GM23248 (cell line): ENCODE data around the gene ZNF584. TPM values are rescaled to one million over a fixed set of nuclear protein-coding genes. Genes with fewer than 3 reads are reported as not detected.

Experiments used
- DNase-seq: peaks from one replicate; pipeline ENCODE4 v3.0.0-alpha.2; 2015
- H2AFZ ChIP-seq: fragments of 200-600 bp; sonication (generic); 2 replicates; pipeline ENCODE4 v1.6.1; 2016; ENCODE audit warnings: antibody characterized with exemption
- H3F3A ChIP-seq: fragments of 200-600 bp; sonication (generic); 2 replicates; pipeline ENCODE4 v1.6.1; 2016; ENCODE audit warnings: mild to moderate bottlenecking, antibody characterized with exemption, mixed run types; ENCODE audit not compliant: insufficient read depth
- H3K27ac ChIP-seq: fragments of 200-600 bp; sonication (generic); 2 replicates; pipeline ENCODE4 v1.5.1; 2016; ENCODE audit warnings: mild to moderate bottlenecking
- H3K27me3 ChIP-seq: fragments of 200-600 bp; sonication (generic); replicated peaks from 2 replicates; pipeline ENCODE4 v1.6.1; 2016; ENCODE audit warnings: mild to moderate bottlenecking; ENCODE audit not compliant: insufficient read depth
- H3K36me3 ChIP-seq: fragments of 200-600 bp; sonication (generic); 2 replicates; pipeline ENCODE4 v1.6.1; 2016; ENCODE audit warnings: low read depth, mild to moderate bottlenecking
- H3K4me1 ChIP-seq: fragments of 200-600 bp; sonication (generic); 2 replicates; pipeline ENCODE4 v1.6.1; 2016; ENCODE audit warnings: mild to moderate bottlenecking; ENCODE audit not compliant: insufficient read depth
- H3K4me2 ChIP-seq: fragments of 200-600 bp; sonication (generic); one replicate; pipeline ENCODE4 v1.6.1; 2016; ENCODE audit warnings: mild to moderate bottlenecking; ENCODE audit not compliant: unreplicated experiment
- H3K4me3 ChIP-seq: fragments of 200-600 bp; sonication (generic); 2 replicates; pipeline ENCODE4 v1.5.1; 2016; ENCODE audit warnings: mild to moderate bottlenecking
- H3K79me2 ChIP-seq: fragments of 200-600 bp; sonication (generic); 2 replicates; pipeline ENCODE4 v1.6.1; 2016; ENCODE audit warnings: mild to moderate bottlenecking; ENCODE audit not compliant: insufficient read depth
- H3K9ac ChIP-seq: fragments of 200-600 bp; sonication (generic); 2 replicates; pipeline ENCODE4 v1.6.1; 2016; ENCODE audit warnings: mild to moderate bottlenecking
- H3K9me2 ChIP-seq: fragments of 200-600 bp; sonication (generic); 2 replicates; pipeline ENCODE4 v1.6.1; 2016; ENCODE audit warnings: mixed run types, mild to moderate bottlenecking, moderate library complexity; ENCODE audit not compliant: insufficient read depth
- H3K9me3 ChIP-seq: fragments of 200-600 bp; sonication (generic); one replicate; pipeline ENCODE4 v1.6.1; 2017; ENCODE audit warnings: low read depth
- H4K20me1 ChIP-seq: fragments of 200-600 bp; sonication (generic); 2 replicates; pipeline ENCODE4 v1.6.0; 2016; ENCODE audit not compliant: insufficient read depth
- EZH2 ChIP-seq: fragments of 200-600 bp; sonication (generic); IDR thresholded peaks from 2 replicates; pipeline ENCODE4 v1.6.1; 2018; ENCODE audit warnings: antibody characterized with exemption, mild to moderate bottlenecking; ENCODE audit not compliant: insufficient read depth, poor library complexity, severe bottlenecking
- EZH2phosphoT487 ChIP-seq: fragments of 200-600 bp; sonication (generic); IDR thresholded peaks from 2 replicates; pipeline ENCODE4 v1.6.1; 2018; ENCODE audit warnings: antibody characterized with exemption, moderate library complexity, mild to moderate bottlenecking, low read depth; ENCODE audit not compliant: insufficient read depth
- WGBS, 2 experiments: methylation state at CpG; one replicate each; pipeline ENCODE4 v1.1.6; 2015 to 2017; ENCODE audit warnings: low lambda C conversion rate in 2 of 2, low coverage in 1 of 2; ENCODE audit errors: missing lambda C conversion rate in 2 of 2; 5-methylcytosine and 5-hydroxymethylcytosine counted together
- in situ Hi-C: fragments of 300-500 bp; cut with MboI; formaldehyde crosslinking; loops from 2 replicates; pipeline ENCODE4 v1.15.0; 2020
- polyA plus RNA-seq: library from polyadenylated mRNA; unstranded; fragments of >200 nt; fragmentation: Nextera tagmentation; extraction: Ambion mirVana; gene quantifications from 2 replicates; pipeline ENCODE4 v1.2.1, GENCODE V29; 2016
- total RNA-seq: library from RNA; depleted of rRNA; stranded (reverse); fragments of >200 nt; shearing (Covaris generic); gene quantifications from 2 replicates; pipeline ENCODE4 v1.2.3, GENCODE V29; 2014

ZNF584 gene
- total and polyA plus RNA-seq, 2 experiments from 2014 or later = 12.7 to 14.6 TPM

- no peak overlapping the region for H3K4me3 ChIP-seq
- no peaks in the 10 kb centered on the region for H3K27me3 ChIP-seq
- peaks cover 25% of the 10 kb centered on the region; the same call in 1 of the 2 replicates for H3K36me3 ChIP-seq
- H3K4me2 ChIP-seq = no peak overlapping the region
- H3K27ac ChIP-seq = no peak overlapping the region
- H4K20me1 ChIP-seq = peaks cover 6% of the 10 kb centered on the region; the same call in 1 of the 2 replicates
- H3K79me2 ChIP-seq = peaks cover 31% of the 10 kb centered on the region
- no peaks in the 10 kb centered on the region for H3K9me2 ChIP-seq
- no peak for DNase-seq
- WGBS, 2 experiments = 66 to 72% methylated on average over 3 of the region's 3 CpGs
- no peaks in the 10 kb centered on the region for H3K4me1 ChIP-seq
- in situ Hi-C loops = no loop called here
- H3K9me3 ChIP-seq = no peaks in the 10 kb centered on the region
- H2AFZ ChIP-seq = no peak overlapping the region
- no peak overlapping the region for H3K9ac ChIP-seq
- TF ChIP-seq EZH2 (no peak), EZH2phosphoT487 (no peak)
- peaks cover 36% of the 10 kb centered on the region for H3F3A ChIP-seq
Observed at GRCh38 chr19:58394821-58395219, 13.6 kb upstream of the ZNF584 start.

GRCh38 chr19:58395220-58395978, 13.1 kb upstream of the ZNF584 start, which contains the start of gene RNF225:
RNF225 (plus strand) TSS chr19:58395656; CDS start chr19:58396090, 434 bp downstream.
- Histone ChIP-seq H3K9me3 (no peaks in the 10 kb centered on the region), H3K27ac (no peak within 1 kb of the TSS), H3K4me3 (0 out of 2 replicates have a peak within 1 kb of the TSS, but pooled peaks have one; percentile 12), H3F3A (peaks cover 36% of the 10 kb centered on the region), H2AFZ (peak within 1 kb of the TSS; percentile 20; the same call in 1 of the 2 replicates), H3K9me2 (no peaks in the 10 kb centered on the region), H4K20me1 (peaks cover 6% of the 10 kb centered on the region; the same call in 1 of the 2 replicates), H3K4me2 (no peak within 1 kb of the TSS), H3K4me1 (peaks cover under 1% of the 10 kb centered on the region; the same call in 1 of the 2 replicates), H3K79me2 (peaks cover 25% of the 10 kb centered on the region), H3K27me3 (no peaks in the 10 kb centered on the region), H3K36me3 (peaks cover 25% of the 10 kb centered on the region; the same call in 1 of the 2 replicates), H3K9ac (no peak within 1 kb of the TSS)
- 38 to 40% methylated on average over 18 to 19 of the region's 21 CpGs for WGBS, 2 experiments
- no peak for DNase-seq
- TF ChIP-seq EZH2 (no peak), EZH2phosphoT487 (no peak)
- in situ Hi-C loops = no loop called here

- no peaks in the 10 kb centered on the region for H3K9me2 ChIP-seq
- peak overlapping the region; percentile 20; the same call in 1 of the 2 replicates for H2AFZ ChIP-seq
- H3K4me2 ChIP-seq = no peak overlapping the region
- no peaks in the 10 kb centered on the region for H3K27me3 ChIP-seq
- TF ChIP-seq EZH2 = no peak
- no peak for TF ChIP-seq EZH2phosphoT487
- 0 out of 2 replicates have a peak overlapping the region, but pooled peaks have one; percentile 12 for H3K4me3 ChIP-seq
- H3F3A ChIP-seq = peaks cover 30% of the 10 kb centered on the region
- H4K20me1 ChIP-seq = peaks cover 1% of the 10 kb centered on the region; the same call in 1 of the 2 replicates
- H3K27ac ChIP-seq = no peak overlapping the region
- H3K9me3 ChIP-seq = no peaks in the 10 kb centered on the region
- peaks cover 18% of the 10 kb centered on the region; the same call in 1 of the 2 replicates for H3K36me3 ChIP-seq
- in situ Hi-C loops = no loop called here
- peaks cover 6% of the 10 kb centered on the region for H3K4me1 ChIP-seq
- 10 to 12% methylated on average over 30 to 52 of the region's 75 CpGs for WGBS, 2 experiments
- DNase-seq = peak; percentile 60
- H3K79me2 ChIP-seq = peaks cover 18% of the 10 kb centered on the region
- H3K9ac ChIP-seq = no peak overlapping the region
Observed at GRCh38 chr19:58395979-58396627, 12.3 kb upstream of the ZNF584 start.

- Histone ChIP-seq H3K36me3 (peaks cover 17% of the 10 kb centered on the region; the same call in 1 of the 2 replicates), H3K27ac (no peak overlapping the region), H3F3A (peaks cover 24% of the 10 kb centered on the region; the same call in 1 of the 2 replicates), H3K9me3 (no peaks in the 10 kb centered on the region), H3K4me1 (peaks cover 6% of the 10 kb centered on the region), H3K4me2 (no peak overlapping the region), H3K4me3 (no peak overlapping the region), H3K9ac (no peak overlapping the region), H2AFZ (no peak overlapping the region), H3K79me2 (peaks cover 10% of the 10 kb centered on the region), H3K9me2 (no peaks in the 10 kb centered on the region), H3K27me3 (no peaks in the 10 kb centered on the region), H4K20me1 (no peaks in the 10 kb centered on the region)
- in situ Hi-C loops = no loop called here
- WGBS, 2 experiments = 41 to 58% methylated on average over 32 to 54 of the region's 58 CpGs
- no peak for TF ChIP-seq EZH2phosphoT487
- no peak for TF ChIP-seq EZH2
- DNase-seq = no peak
Observed at GRCh38 chr19:58396691-58397532, 11.5 kb upstream of the ZNF584 start.
